Neural progenitor cell (in vitro differentiated cells): ENCODE measurements around the gene STRIP1. TPM values are rescaled to one million over a fixed set of nuclear protein-coding genes. Genes with fewer than 3 reads are reported as not detected.
"Not testable (repeated sequence)": the region's sequence is repeated elsewhere in the genome, so short reads cannot be mapped to it uniquely, and the experiment has no call there.

Experiments used
- DNase-seq: peaks from one replicate; pipeline ENCODE4 v3.0.0-alpha.2; 2016; ENCODE audit warnings: low spot score
- H2AFZ ChIP-seq: fragments of 200-600 bp; sonication (generic); replicated peaks from 2 replicates; pipeline ENCODE4 v1.6.1; 2016; ENCODE audit warnings: antibody characterized with exemption
- H3F3A ChIP-seq: fragments of 200-600 bp; sonication (generic); 2 replicates; pipeline ENCODE4 v1.6.1; 2016; ENCODE audit warnings: antibody characterized with exemption, low read depth
- H3K27ac ChIP-seq: fragments of 200-600 bp; sonication (generic); 2 replicates; pipeline ENCODE4 v1.5.1; 2016; ENCODE audit warnings: mild to moderate bottlenecking
- H3K27me3 ChIP-seq: fragments of 200-600 bp; sonication (generic); 2 replicates; pipeline ENCODE4 v1.6.1; 2016; ENCODE audit warnings: mild to moderate bottlenecking, moderate library complexity
- H3K36me3 ChIP-seq: fragments of 200-600 bp; sonication (generic); 2 replicates; pipeline ENCODE4 v1.5.1; 2016
- H3K4me1 ChIP-seq: fragments of 200-600 bp; sonication (generic); 2 replicates; pipeline ENCODE4 v1.6.1; 2016; ENCODE audit warnings: mixed run types
- H3K4me2 ChIP-seq: fragments of 200-600 bp; sonication (generic); 2 replicates; pipeline ENCODE4 v1.6.1; 2016
- H3K4me3 ChIP-seq: fragments of 200-600 bp; sonication (generic); 2 replicates; pipeline ENCODE4 v1.5.1; 2016
- H3K79me2 ChIP-seq: fragments of 200-600 bp; sonication (generic); 2 replicates; pipeline ENCODE4 v1.6.1; 2016; ENCODE audit warnings: low read depth
- H3K9ac ChIP-seq: fragments of 200-600 bp; sonication (generic); 2 replicates; pipeline ENCODE4 v1.6.1; 2016
- H3K9me3 ChIP-seq: fragments of 200-600 bp; sonication (generic); 2 replicates; pipeline ENCODE4 v1.5.1; 2016; ENCODE audit warnings: low read depth
- H4K20me1 ChIP-seq: fragments of 200-600 bp; sonication (generic); 2 replicates; pipeline ENCODE4 v1.6.1; 2016; ENCODE audit warnings: low read depth
- H3K27ac Mint-ChIP-seq: 3 replicates; pipeline ENCODE4 v1.8.0; 2021; ENCODE audit warnings: mixed read lengths
- H3K27me3 Mint-ChIP-seq: 2 replicates; pipeline ENCODE4 v1.8.0; 2022; ENCODE audit warnings: low read depth, mild to moderate bottlenecking, inconsistent platforms, moderate library complexity, mixed read lengths; ENCODE audit not compliant: insufficient read depth
- H3K36me3 Mint-ChIP-seq: 3 replicates; pipeline ENCODE4 v1.8.0; 2021; ENCODE audit warnings: mixed read lengths
- H3K4me1 Mint-ChIP-seq: 3 replicates; pipeline ENCODE4 v1.8.0; 2021; ENCODE audit warnings: mixed read lengths
- H3K4me3 Mint-ChIP-seq: 3 replicates; pipeline ENCODE4 v1.8.0; 2021; ENCODE audit warnings: mild to moderate bottlenecking, moderate library complexity, mixed read lengths
- H3K9me3 Mint-ChIP-seq: 3 replicates; pipeline ENCODE4 v1.8.0; 2020; ENCODE audit warnings: mixed read lengths
- EZH2 ChIP-seq: fragments of 200-600 bp; sonication (generic); IDR thresholded peaks from 2 replicates; pipeline ENCODE4 v1.6.1; 2017; ENCODE audit warnings: antibody characterized with exemption, mild to moderate bottlenecking, moderate library complexity
- EZH2phosphoT487 ChIP-seq: fragments of 200-600 bp; sonication (generic); IDR thresholded peaks from 2 replicates; pipeline ENCODE4 v1.6.1; 2017; ENCODE audit warnings: antibody characterized with exemption
- total RNA-seq: library from RNA; depleted of rRNA; stranded (reverse); fragments of >200 nt; gene quantifications from 2 replicates; pipeline ENCODE4 v1.2.3, GENCODE V29; 2015; ENCODE audit warnings: low replicate concordance
- TF ChIP-seq, protein P1 (sequence below): fragments of 200-600 bp; sonication (generic); IDR thresholded peaks from 2 replicates; pipeline ENCODE4 v1.5.1; 2017; ENCODE audit warnings: antibody characterized with exemption, mild to moderate bottlenecking

STRIP1 gene
- total RNA-seq, 1 donor from 2014 or later: 55.0 TPM

- no peak within 1 kb of the TSS for H3K27ac Mint-ChIP-seq
- H3F3A ChIP-seq: peaks cover 14% of the 10 kb centered on the region
- peaks cover 100% of the 10 kb centered on the region for H3K27me3 ChIP-seq
- no peak for TF ChIP-seq EZH2
- TF ChIP-seq, protein P1, sequence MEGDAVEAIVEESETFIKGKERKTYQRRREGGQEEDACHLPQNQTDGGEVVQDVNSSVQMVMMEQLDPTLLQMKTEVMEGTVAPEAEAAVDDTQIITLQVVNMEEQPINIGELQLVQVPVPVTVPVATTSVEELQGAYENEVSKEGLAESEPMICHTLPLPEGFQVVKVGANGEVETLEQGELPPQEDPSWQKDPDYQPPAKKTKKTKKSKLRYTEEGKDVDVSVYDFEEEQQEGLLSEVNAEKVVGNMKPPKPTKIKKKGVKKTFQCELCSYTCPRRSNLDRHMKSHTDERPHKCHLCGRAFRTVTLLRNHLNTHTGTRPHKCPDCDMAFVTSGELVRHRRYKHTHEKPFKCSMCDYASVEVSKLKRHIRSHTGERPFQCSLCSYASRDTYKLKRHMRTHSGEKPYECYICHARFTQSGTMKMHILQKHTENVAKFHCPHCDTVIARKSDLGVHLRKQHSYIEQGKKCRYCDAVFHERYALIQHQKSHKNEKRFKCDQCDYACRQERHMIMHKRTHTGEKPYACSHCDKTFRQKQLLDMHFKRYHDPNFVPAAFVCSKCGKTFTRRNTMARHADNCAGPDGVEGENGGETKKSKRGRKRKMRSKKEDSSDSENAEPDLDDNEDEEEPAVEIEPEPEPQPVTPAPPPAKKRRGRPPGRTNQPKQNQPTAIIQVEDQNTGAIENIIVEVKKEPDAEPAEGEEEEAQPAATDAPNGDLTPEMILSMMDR: no peak
- TF ChIP-seq EZH2phosphoT487: no peak
- H4K20me1 ChIP-seq: peaks cover 48% of the 10 kb centered on the region
- H3K4me1 Mint-ChIP-seq: peaks cover 7% of the 10 kb centered on the region
- no peaks in the 10 kb centered on the region for H3K36me3 ChIP-seq
- H3K4me3 ChIP-seq: peak within 1 kb of the TSS; percentile 50
- peak within 1 kb of the TSS; percentile 53 for H3K4me3 Mint-ChIP-seq
- H3K4me1 ChIP-seq: peaks cover 9% of the 10 kb centered on the region
- H3K79me2 ChIP-seq: no peaks in the 10 kb centered on the region
- peak; percentile 51 for DNase-seq
- peak within 1 kb of the TSS; percentile 73 for H2AFZ ChIP-seq
- H3K9ac ChIP-seq: no peak within 1 kb of the TSS
- H3K9me3 Mint-ChIP-seq: no peaks in the 10 kb centered on the region
- H3K36me3 Mint-ChIP-seq: no peaks in the 10 kb centered on the region
- H3K27me3 Mint-ChIP-seq: peaks cover 71% of the 10 kb centered on the region
- no peaks in the 10 kb centered on the region for H3K9me3 ChIP-seq
- no peak within 1 kb of the TSS for H3K27ac ChIP-seq
- peak within 1 kb of the TSS; percentile 88 for H3K4me2 ChIP-seq
These were observed 36.3 kb downstream of the STRIP1 start, which contains the start of gene ALX3 for GRCh38 chr1:110070671-110071242. TSS of gene ALX3 (minus strand) at chr1:110070672. CDS start at chr1:110070612, 60 bp downstream.

DNA sequence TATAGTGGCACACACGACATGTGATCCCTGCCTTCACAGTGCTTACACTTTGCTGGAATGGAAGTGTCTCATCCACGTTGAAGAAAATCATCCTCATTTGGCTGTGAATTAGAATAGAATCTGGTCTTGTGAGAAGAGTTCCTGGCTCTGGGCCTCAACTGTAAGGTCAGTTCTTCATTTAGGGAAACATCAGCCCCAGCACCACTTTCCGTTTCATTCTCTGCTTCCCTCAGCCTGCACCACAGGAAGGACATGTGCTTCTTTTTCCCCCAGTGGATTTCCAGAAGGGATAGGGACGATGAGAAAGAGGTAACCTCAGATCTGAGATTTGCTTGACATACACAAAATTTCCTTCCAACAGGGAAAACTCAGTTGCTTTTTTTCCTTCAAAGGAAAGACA is 39.7 kb downstream of the STRIP1 start:
- no peak for DNase-seq
- H2AFZ ChIP-seq: no peak overlapping the region
- Mint-ChIP-seq H3K27me3 (peaks cover 61% of the 10 kb centered on the region), H3K4me1 (no peaks in the 10 kb centered on the region), H3K36me3 (no peaks in the 10 kb centered on the region), H3K9me3 (no peaks in the 10 kb centered on the region), H3K27ac (no peak overlapping the region), H3K4me3 (no peak overlapping the region)
- H3K27ac ChIP-seq: no peak overlapping the region
- no peak overlapping the region for H3K4me3 ChIP-seq
- H3K4me2 ChIP-seq: no peak overlapping the region
- peaks cover 100% of the 10 kb centered on the region for H3K27me3 ChIP-seq
- TF ChIP-seq EZH2: no peak
- no peak for TF ChIP-seq EZH2phosphoT487
- TF ChIP-seq, protein P1: no peak
- H3K9ac ChIP-seq: no peak overlapping the region
- H3F3A ChIP-seq: peaks cover 9% of the 10 kb centered on the region
- H4K20me1 ChIP-seq: peaks cover 17% of the 10 kb centered on the region
- H3K79me2 ChIP-seq: no peaks in the 10 kb centered on the region
- no peaks in the 10 kb centered on the region for H3K36me3 ChIP-seq
- peaks cover 9% of the 10 kb centered on the region for H3K4me1 ChIP-seq
- no peaks in the 10 kb centered on the region for H3K9me3 ChIP-seq

- no peak overlapping the region for H3K9ac ChIP-seq
- peaks cover 60% of the 10 kb centered on the region for H3K27me3 Mint-ChIP-seq
- no peak overlapping the region for H3K4me3 Mint-ChIP-seq
These were observed 42.5 kb downstream of the STRIP1 start for GRCh38 chr1:110076789-110077500.

GRCh38 chr1:110079995-110080394 is 45.6 kb downstream of the STRIP1 start:
- H3K79me2 ChIP-seq, H3K27ac Mint-ChIP-seq, H3K9ac ChIP-seq, H3K27ac ChIP-seq, H2AFZ ChIP-seq, H3K36me3 Mint-ChIP-seq, H3K9me3 Mint-ChIP-seq, H3F3A ChIP-seq, H3K4me2 ChIP-seq, H3K4me3 ChIP-seq, DNase-seq, H3K36me3 ChIP-seq, H3K9me3 ChIP-seq, H3K4me3 Mint-ChIP-seq: not testable (repeated sequence)
- H3K4me1 ChIP-seq: peaks cover 11% of the 10 kb centered on the region
- H4K20me1 ChIP-seq: peaks cover 31% of the 10 kb centered on the region
- peaks cover 98% of the 10 kb centered on the region for H3K27me3 ChIP-seq
- Mint-ChIP-seq H3K27me3 (peaks cover 66% of the 10 kb centered on the region), H3K4me1 (peaks cover 14% of the 10 kb centered on the region)

More at GRCh38 chr1:110076789-110077500, 42.5 kb downstream of the STRIP1 start:
- Mint-ChIP-seq H3K4me1 (no peaks in the 10 kb centered on the region), H3K9me3 (no peaks in the 10 kb centered on the region), H3K27ac (no peak overlapping the region), H3K36me3 (no peaks in the 10 kb centered on the region)
- Histone ChIP-seq H3F3A (no peaks in the 10 kb centered on the region), H3K27ac (no peak overlapping the region), H2AFZ (no peak overlapping the region), H3K4me3 (no peak overlapping the region), H3K36me3 (no peaks in the 10 kb centered on the region), H3K4me1 (no peaks in the 10 kb centered on the region), H3K79me2 (no peaks in the 10 kb centered on the region), H3K9me3 (no peaks in the 10 kb centered on the region), H3K27me3 (peaks cover 98% of the 10 kb centered on the region), H4K20me1 (peaks cover 3% of the 10 kb centered on the region), H3K4me2 (no peak overlapping the region)
- TF ChIP-seq, protein P1: no peak
- TF ChIP-seq EZH2 (no peak), EZH2phosphoT487 (no peak)
- no peak for DNase-seq
